ENCODE measurements around the gene SCNN1A. TPM values are rescaled to one million over a fixed set of nuclear protein-coding genes. Genes with fewer than 3 reads are reported as not detected.

Gene SCNN1A
- total RNA-seq, 1 donor from 2014 or later = 156 TPM

GRCh38 chr12:6399884-6400644 lies 24.7 kb upstream of the SCNN1A start:
- ATAC-seq (no peak), DNase-seq (no peak)
- H3K27me3 ChIP-seq (ENCODE audit: low read depth) = no peaks in the 10 kb centered on the region
- intact Hi-C loops (cut with DNase I) = no loop called here
- no peak for TF ChIP-seq CTCF (IDR thresholded peaks at IDR 0.05)
- no peak overlapping the region for H3K27ac ChIP-seq
- H3K9me3 ChIP-seq = no peaks in the 10 kb centered on the region
- H3K4me1 ChIP-seq = no peaks in the 10 kb centered on the region
- no peaks in the 10 kb centered on the region for H3K36me3 ChIP-seq
- H3K4me3 ChIP-seq = no peak overlapping the region

- no peak for TF ChIP-seq CTCF (IDR thresholded peaks at IDR 0.05)
- H3K4me1 ChIP-seq = peaks cover 17% of the 10 kb centered on the region
- H3K9me3 ChIP-seq = no peaks in the 10 kb centered on the region
- H3K4me3 ChIP-seq = no peak overlapping the region
- H3K36me3 ChIP-seq = peaks cover 14% of the 10 kb centered on the region
- ATAC-seq = no peak
- intact Hi-C loops (cut with DNase I) = no loop called here
- no peak for DNase-seq
- H3K27me3 ChIP-seq (ENCODE audit: low read depth) = no peaks in the 10 kb centered on the region
- no peak overlapping the region for H3K27ac ChIP-seq
These were observed 20.7 kb upstream of the SCNN1A start for GRCh38 chr12:6396031-6396430.

- Histone ChIP-seq H3K27ac (no peak overlapping the region), H3K4me3 (no peak overlapping the region), H3K27me3 (ENCODE audit: low read depth) (no peaks in the 10 kb centered on the region), H3K36me3 (peaks cover 30% of the 10 kb centered on the region), H3K4me1 (peaks cover 17% of the 10 kb centered on the region), H3K9me3 (no peaks in the 10 kb centered on the region)
- TF ChIP-seq CTCF (IDR thresholded peaks at IDR 0.05) = no peak
- ATAC-seq (peak in 1 of 2 donors; percentile 50), DNase-seq (no peak)
- intact Hi-C loops (cut with DNase I) = no loop called here
These were observed 19.0 kb upstream of the SCNN1A start for GRCh38 chr12:6394398-6394797.

GRCh38 chr12:6393109-6393508 lies 17.7 kb upstream of the SCNN1A start:
- Histone ChIP-seq H3K27me3 (ENCODE audit: low read depth) (no peaks in the 10 kb centered on the region), H3K9me3 (no peaks in the 10 kb centered on the region), H3K27ac (no peak overlapping the region), H3K36me3 (peaks cover 43% of the 10 kb centered on the region), H3K4me3 (no peak overlapping the region), H3K4me1 (peaks cover 17% of the 10 kb centered on the region)
- TF ChIP-seq CTCF (IDR thresholded peaks at IDR 0.05) = no peak
- intact Hi-C loops (cut with DNase I) = no loop called here
- ATAC-seq (no peak), DNase-seq (no peak)

DNA sequence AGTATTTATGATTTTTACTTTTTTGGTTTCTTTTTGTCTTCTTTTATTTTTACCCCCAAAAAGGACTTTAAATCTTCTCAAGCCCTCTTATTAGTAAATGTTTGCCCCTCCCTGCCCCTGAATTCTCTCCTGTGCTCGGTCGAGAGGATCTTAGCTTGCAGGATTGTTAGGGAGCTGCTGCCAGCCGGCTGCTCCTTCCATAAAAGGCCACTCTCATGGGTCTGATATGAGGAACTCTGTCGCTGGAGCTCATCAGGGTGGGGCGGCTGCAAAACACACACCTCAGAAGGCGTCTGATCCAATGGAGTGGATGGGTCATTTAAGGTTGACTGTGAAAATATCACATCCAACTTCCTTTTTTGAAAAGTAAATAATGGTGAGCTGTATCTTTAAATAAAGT lies 17.1 kb upstream of the SCNN1A start:
- DNase-seq (no peak), ATAC-seq (peak; percentile 76 to 88)
- H3K36me3 ChIP-seq = peaks cover 48% of the 10 kb centered on the region
- H3K4me1 ChIP-seq = peaks cover 17% of the 10 kb centered on the region
- no peak overlapping the region for H3K27ac ChIP-seq
- no peak overlapping the region for H3K4me3 ChIP-seq
- intact Hi-C loops (cut with DNase I) = no loop called here
- H3K9me3 ChIP-seq = no peaks in the 10 kb centered on the region
- no peaks in the 10 kb centered on the region for H3K27me3 ChIP-seq (ENCODE audit: low read depth)
- no peak for TF ChIP-seq CTCF (IDR thresholded peaks at IDR 0.05)

All from lower lobe of right lung (tissue), 2 donors.